ENCODE data around the gene MBD5.
A peak's percentile ranks its signal among the peaks of the same experiment; 100 is the strongest.

Gene MBD5

GRCh38 chr2:148511883-148512282 lies 491.0 kb downstream of the MBD5 start:
- Histone ChIP-seq H3K9ac (ENCODE audit: low read length) (no peak overlapping the region), H3K4me3 (ENCODE audit: low read length) (no peak overlapping the region), H3K36me3 (ENCODE audit: control insufficient read depth, low read depth, low read length) (no peaks in the 10 kb centered on the region), H3K4me1 (ENCODE audit: control insufficient read depth, low read depth, low read length) (peaks cover 14% of the 10 kb centered on the region), H3K27ac (ENCODE audit: low read length) (no peak overlapping the region), H3K27me3 (ENCODE audit: control insufficient read depth, insufficient read depth, low read length) (no peaks in the 10 kb centered on the region), H3K9me3 (ENCODE audit: control insufficient read depth, low read depth, low read length) (no peaks in the 10 kb centered on the region)

GRCh38 chr2:148512501-148512900 lies 491.6 kb downstream of the MBD5 start:
- Histone ChIP-seq H3K36me3 (ENCODE audit: control insufficient read depth, low read depth, low read length) (no peaks in the 10 kb centered on the region), H3K4me3 (ENCODE audit: low read length) (no peak overlapping the region), H3K9me3 (ENCODE audit: control insufficient read depth, low read depth, low read length) (no peaks in the 10 kb centered on the region), H3K9ac (ENCODE audit: low read length) (no peak overlapping the region), H3K27me3 (ENCODE audit: control insufficient read depth, insufficient read depth, low read length) (no peaks in the 10 kb centered on the region), H3K27ac (ENCODE audit: low read length) (no peak overlapping the region), H3K4me1 (ENCODE audit: control insufficient read depth, low read depth, low read length) (peaks cover 14% of the 10 kb centered on the region)

- Histone ChIP-seq H3K36me3 (ENCODE audit: control insufficient read depth, low read depth, low read length) (no peaks in the 10 kb centered on the region), H3K9me3 (ENCODE audit: control insufficient read depth, low read depth, low read length) (no peaks in the 10 kb centered on the region), H3K4me1 (ENCODE audit: control insufficient read depth, low read depth, low read length) (peaks cover 12% of the 10 kb centered on the region), H3K27ac (ENCODE audit: low read length) (no peak overlapping the region), H3K4me3 (ENCODE audit: low read length) (no peak overlapping the region), H3K27me3 (ENCODE audit: control insufficient read depth, insufficient read depth, low read length) (no peaks in the 10 kb centered on the region), H3K9ac (ENCODE audit: low read length) (no peak overlapping the region)
Observed at GRCh38 chr2:148513427-148513826, 492.5 kb downstream of the MBD5 start.

- Histone ChIP-seq H3K9ac (ENCODE audit: low read length) (no peak overlapping the region), H3K27me3 (ENCODE audit: control insufficient read depth, insufficient read depth, low read length) (no peaks in the 10 kb centered on the region), H3K4me3 (ENCODE audit: low read length) (no peak overlapping the region), H3K4me1 (ENCODE audit: control insufficient read depth, low read depth, low read length) (peaks cover 14% of the 10 kb centered on the region), H3K27ac (ENCODE audit: low read length) (no peak overlapping the region), H3K9me3 (ENCODE audit: control insufficient read depth, low read depth, low read length) (no peaks in the 10 kb centered on the region), H3K36me3 (ENCODE audit: control insufficient read depth, low read depth, low read length) (no peaks in the 10 kb centered on the region)
Observed at GRCh38 chr2:148515120-148515519, 494.2 kb downstream of the MBD5 start.

GRCh38 chr2:148515976-148516375 lies 495.1 kb downstream of the MBD5 start:
- no peak overlapping the region for H3K27ac ChIP-seq (ENCODE audit: low read length)
- no peaks in the 10 kb centered on the region for H3K9me3 ChIP-seq (ENCODE audit: control insufficient read depth, low read depth, low read length)
- no peak overlapping the region for H3K4me3 ChIP-seq (ENCODE audit: low read length)
- no peaks in the 10 kb centered on the region for H3K27me3 ChIP-seq (ENCODE audit: control insufficient read depth, insufficient read depth, low read length)
- peaks cover 14% of the 10 kb centered on the region for H3K4me1 ChIP-seq (ENCODE audit: control insufficient read depth, low read depth, low read length)
- H3K9ac ChIP-seq (ENCODE audit: low read length): no peak overlapping the region
- H3K36me3 ChIP-seq (ENCODE audit: control insufficient read depth, low read depth, low read length): no peaks in the 10 kb centered on the region

- H3K27ac ChIP-seq (ENCODE audit: low read length): no peak overlapping the region
- H3K4me3 ChIP-seq (ENCODE audit: low read length): no peak overlapping the region
- H3K4me1 ChIP-seq (ENCODE audit: control insufficient read depth, low read depth, low read length): peaks cover 14% of the 10 kb centered on the region
- H3K36me3 ChIP-seq (ENCODE audit: control insufficient read depth, low read depth, low read length): no peaks in the 10 kb centered on the region
- H3K9me3 ChIP-seq (ENCODE audit: control insufficient read depth, low read depth, low read length): no peaks in the 10 kb centered on the region
- H3K27me3 ChIP-seq (ENCODE audit: control insufficient read depth, insufficient read depth, low read length): no peaks in the 10 kb centered on the region
- no peak overlapping the region for H3K9ac ChIP-seq (ENCODE audit: low read length)
Observed at GRCh38 chr2:148517296-148517695, 496.4 kb downstream of the MBD5 start.

- no peak overlapping the region for H3K27ac ChIP-seq (ENCODE audit: low read length)
- H3K27me3 ChIP-seq (ENCODE audit: control insufficient read depth, insufficient read depth, low read length): no peaks in the 10 kb centered on the region
- no peak overlapping the region for H3K4me3 ChIP-seq (ENCODE audit: low read length)
- peaks cover 14% of the 10 kb centered on the region for H3K4me1 ChIP-seq (ENCODE audit: control insufficient read depth, low read depth, low read length)
- H3K9ac ChIP-seq (ENCODE audit: low read length): no peak overlapping the region
- no peaks in the 10 kb centered on the region for H3K36me3 ChIP-seq (ENCODE audit: control insufficient read depth, low read depth, low read length)
- H3K9me3 ChIP-seq (ENCODE audit: control insufficient read depth, low read depth, low read length): no peaks in the 10 kb centered on the region
Observed at GRCh38 chr2:148517822-148518221, 496.9 kb downstream of the MBD5 start.

- H3K4me1 ChIP-seq (ENCODE audit: control insufficient read depth, low read depth, low read length): peaks cover 22% of the 10 kb centered on the region
- no peak overlapping the region for H3K27ac ChIP-seq (ENCODE audit: low read length)
- peak overlapping the region; percentile 10 for H3K4me3 ChIP-seq (ENCODE audit: low read length)
- no peaks in the 10 kb centered on the region for H3K9me3 ChIP-seq (ENCODE audit: control insufficient read depth, low read depth, low read length)
- H3K36me3 ChIP-seq (ENCODE audit: control insufficient read depth, low read depth, low read length): no peaks in the 10 kb centered on the region
- H3K27me3 ChIP-seq (ENCODE audit: control insufficient read depth, insufficient read depth, low read length): no peaks in the 10 kb centered on the region
- no peak overlapping the region for H3K9ac ChIP-seq (ENCODE audit: low read length)
Observed at GRCh38 chr2:148519013-148519412, 498.1 kb downstream of the MBD5 start.

- H3K9me3 ChIP-seq (ENCODE audit: control insufficient read depth, low read depth, low read length): no peaks in the 10 kb centered on the region
- H3K4me1 ChIP-seq (ENCODE audit: control insufficient read depth, low read depth, low read length): peaks cover 22% of the 10 kb centered on the region
- H3K9ac ChIP-seq (ENCODE audit: low read length): no peak overlapping the region
- no peak overlapping the region for H3K27ac ChIP-seq (ENCODE audit: low read length)
- H3K36me3 ChIP-seq (ENCODE audit: control insufficient read depth, low read depth, low read length): no peaks in the 10 kb centered on the region
- H3K27me3 ChIP-seq (ENCODE audit: control insufficient read depth, insufficient read depth, low read length): no peaks in the 10 kb centered on the region
- H3K4me3 ChIP-seq (ENCODE audit: low read length): no peak overlapping the region
Observed at GRCh38 chr2:148521181-148521580, 500.3 kb downstream of the MBD5 start.

- Histone ChIP-seq H3K27ac (ENCODE audit: low read length) (no peak overlapping the region), H3K27me3 (ENCODE audit: control insufficient read depth, insufficient read depth, low read length) (no peaks in the 10 kb centered on the region), H3K4me3 (ENCODE audit: low read length) (no peak overlapping the region), H3K9ac (ENCODE audit: low read length) (no peak overlapping the region), H3K36me3 (ENCODE audit: control insufficient read depth, low read depth, low read length) (no peaks in the 10 kb centered on the region), H3K9me3 (ENCODE audit: control insufficient read depth, low read depth, low read length) (no peaks in the 10 kb centered on the region), H3K4me1 (ENCODE audit: control insufficient read depth, low read depth, low read length) (peaks cover 21% of the 10 kb centered on the region)
Observed at GRCh38 chr2:148523315-148523714, 502.4 kb downstream of the MBD5 start.

- H3K27me3 ChIP-seq (ENCODE audit: control insufficient read depth, insufficient read depth, low read length): no peaks in the 10 kb centered on the region
- peaks cover 9% of the 10 kb centered on the region for H3K4me1 ChIP-seq (ENCODE audit: control insufficient read depth, low read depth, low read length)
- H3K4me3 ChIP-seq (ENCODE audit: low read length): no peak overlapping the region
- H3K36me3 ChIP-seq (ENCODE audit: control insufficient read depth, low read depth, low read length): no peaks in the 10 kb centered on the region
- H3K9ac ChIP-seq (ENCODE audit: low read length): no peak overlapping the region
- no peak overlapping the region for H3K27ac ChIP-seq (ENCODE audit: low read length)
- H3K9me3 ChIP-seq (ENCODE audit: control insufficient read depth, low read depth, low read length): no peaks in the 10 kb centered on the region
Observed at GRCh38 chr2:148524519-148524919, 503.6 kb downstream of the MBD5 start.

GRCh38 chr2:148525130-148525529 lies 504.2 kb downstream of the MBD5 start:
- H3K4me1 ChIP-seq (ENCODE audit: control insufficient read depth, low read depth, low read length): peaks cover 8% of the 10 kb centered on the region
- H3K36me3 ChIP-seq (ENCODE audit: control insufficient read depth, low read depth, low read length): no peaks in the 10 kb centered on the region
- H3K9me3 ChIP-seq (ENCODE audit: control insufficient read depth, low read depth, low read length): no peaks in the 10 kb centered on the region
- no peak overlapping the region for H3K4me3 ChIP-seq (ENCODE audit: low read length)
- H3K9ac ChIP-seq (ENCODE audit: low read length): no peak overlapping the region
- H3K27ac ChIP-seq (ENCODE audit: low read length): no peak overlapping the region
- H3K27me3 ChIP-seq (ENCODE audit: control insufficient read depth, insufficient read depth, low read length): no peaks in the 10 kb centered on the region
